Astrocyte (in vitro differentiated cells and primary cell): ENCODE results near the gene IGF1R.

ENCODE experiments used
- CTCF ChIP-seq: IDR thresholded peaks from 2 replicates; pipeline ENCODE4 v1.5.1; 2011; ENCODE audit warnings: low read depth, mild to moderate bottlenecking, inconsistent platforms, low read length, moderate library complexity; ENCODE audit not compliant: insufficient read depth
- EZH2 ChIP-seq: IDR thresholded peaks from 2 replicates; pipeline ENCODE4 v1.6.1; 2012; ENCODE audit warnings: mild to moderate bottlenecking, low read length, inconsistent platforms; ENCODE audit not compliant: insufficient read depth

GRCh38 chr15:98787936-98788757, 139.8 kb downstream of the IGF1R start:
- TF ChIP-seq CTCF (no peak), EZH2 (no peak)
